Right renal pelvis (tissue), 4 donors: ENCODE data around the gene TFCP2L1. TPM values are rescaled to one million over a fixed set of nuclear protein-coding genes. Genes with fewer than 3 reads are reported as not detected.

Experiments used
- DNase-seq, 4 donors: peaks; one replicate each; pipeline ENCODE4 v3.0.0-alpha.2; 2013; ENCODE audit warnings: low read depth in 4 of 4, low spot score in 3 of 4, missing footprints in 1 of 4
- polyA plus RNA-seq, 4 donors: library from polyadenylated mRNA; unstranded; fragments of 120-200 nt; gene quantifications; one replicate each; pipeline ENCODE4 v1.2.1, GENCODE V29; 2013; ENCODE audit not compliant: insufficient read length in 4 of 4

TFCP2L1 gene
- polyA plus RNA-seq, 4 donors: 52.8 to 63.4 (median 61.9) TPM

- no peak for DNase-seq
These were observed 83.2 kb downstream of the TFCP2L1 start for GRCh38 chr2:121201796-121202195.

GRCh38 chr2:121200419-121201315 is 84.3 kb downstream of the TFCP2L1 start:
- DNase-seq: no peak

GRCh38 chr2:121200011-121200347 is 85.0 kb downstream of the TFCP2L1 start:
- DNase-seq: no peak

GRCh38 chr2:121199281-121200010 is 85.6 kb downstream of the TFCP2L1 start:
- no peak for DNase-seq

GRCh38 chr2:121197369-121198091 is 87.5 kb downstream of the TFCP2L1 start:
- DNase-seq: no peak

GRCh38 chr2:121196849-121197155 is 88.2 kb downstream of the TFCP2L1 start:
- no peak for DNase-seq

GRCh38 chr2:121196132-121196848 is 88.7 kb downstream of the TFCP2L1 start:
- no peak for DNase-seq

- DNase-seq: no peak
These were observed 90.0 kb downstream of the TFCP2L1 start for GRCh38 chr2:121195036-121195435.

GRCh38 chr2:121194626-121195025 is 90.4 kb downstream of the TFCP2L1 start:
- no peak for DNase-seq

GRCh38 chr2:121193185-121193584 is 91.8 kb downstream of the TFCP2L1 start:
- DNase-seq: no peak

- DNase-seq: no peak
These were observed 92.4 kb downstream of the TFCP2L1 start for GRCh38 chr2:121192576-121192975.

GRCh38 chr2:121191191-121192170 is 93.5 kb downstream of the TFCP2L1 start:
- no peak for DNase-seq

GRCh38 chr2:121189661-121190381 is 95.2 kb downstream of the TFCP2L1 start:
- no peak for DNase-seq

GRCh38 chr2:121189011-121189410 is 96.0 kb downstream of the TFCP2L1 start:
- DNase-seq: no peak

GRCh38 chr2:121187982-121188411 is 97.0 kb downstream of the TFCP2L1 start:
- DNase-seq: no peak

- no peak for DNase-seq
These were observed 97.5 kb downstream of the TFCP2L1 start for GRCh38 chr2:121187351-121187981.

- no peak for DNase-seq
These were observed 98.7 kb downstream of the TFCP2L1 start for GRCh38 chr2:121186261-121186660.

- DNase-seq: no peak
These were observed 99.4 kb downstream of the TFCP2L1 start for GRCh38 chr2:121185571-121186074.
